Lower leg skin (tissue), 4 donors: ENCODE measurements around the gene SLC9A7. TPM values are rescaled to one million over a fixed set of nuclear protein-coding genes. Genes with fewer than 3 reads are reported as not detected.

Experiments used
- DNase-seq, 2 donors: peaks; one replicate each; pipeline ENCODE4 v3.0.0-alpha.2; 2019; ENCODE audit warnings: low spot score in 2 of 2
- H3K4me3 ChIP-seq: fragments of 200-600 bp; sonication (generic); 2 replicates; pipeline ENCODE4 v1.5.1; 2017; ENCODE audit warnings: mild to moderate bottlenecking, low read depth; ENCODE audit not compliant: poor library complexity, severe bottlenecking
- POLR2A ChIP-seq, 2 donors: fragments of 450-650 bp; IDR thresholded peaks; one replicate each; pipeline ENCODE4 v1.6.1; 2016 to 2017; ENCODE audit warnings: antibody characterized with exemption in 2 of 2, mild to moderate bottlenecking in 1 of 2, moderate library complexity in 1 of 2
- WGBS, 2 donors: methylation state at CpG; one replicate each; pipeline ENCODE4 v1.1.5; 2018; 5-methylcytosine and 5-hydroxymethylcytosine counted together
- intact Hi-C: fragments of 100-400 bp; cut with DNase I; formaldehyde crosslinking; loops from one replicate; pipeline ENCODE4 v1.15.0; 2023; ENCODE audit warnings: low total_unique reads
- total RNA-seq, 4 donors: library from RNA; depleted of rRNA; stranded (reverse); fragments of >200 nt; gene quantifications; one replicate each; pipeline ENCODE4 v1.1.0, GENCODE V29; 2016
- TF ChIP-seq, protein P1 (sequence below), 3 donors: fragments of 450-650 bp; IDR thresholded peaks; one replicate each; pipeline ENCODE4 v1.5.1; 2016; ENCODE audit warnings: antibody characterized with exemption in 3 of 3, mild to moderate bottlenecking in 3 of 3, moderate library complexity in 2 of 3

Gene SLC9A7
- total RNA-seq, 4 donors from 2014 or later, result 3.6 to 10.0 (median 6.8) TPM

DNA sequence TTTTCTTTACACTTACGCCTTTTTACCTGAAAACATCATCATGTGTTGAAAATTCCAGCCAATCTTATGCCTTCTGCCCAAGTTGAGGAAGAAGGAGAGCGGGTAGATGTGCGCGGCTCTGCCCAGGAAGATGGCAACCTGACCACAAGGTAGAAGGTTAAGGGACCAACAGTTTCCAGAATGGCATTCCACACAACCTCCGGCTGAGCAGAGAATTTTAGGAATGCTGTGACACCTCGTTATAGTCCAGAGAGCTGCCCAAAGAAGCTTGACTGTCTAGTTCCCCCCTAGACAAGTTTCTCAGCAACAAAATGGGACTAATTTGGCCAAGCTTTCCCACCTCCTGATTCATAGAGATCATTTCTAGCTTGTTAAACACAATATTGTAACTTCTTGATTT lies 110.3 kb downstream of the SLC9A7 start:
- intact Hi-C loops, result no loop called here
- WGBS, 2 donors, result 81 to 82% methylated on average over 6 of the region's 6 CpGs
- DNase-seq, result no peak
- H3K4me3 ChIP-seq, result no peak overlapping the region
- TF ChIP-seq POLR2A (IDR thresholded peaks at IDR 0.05), result no peak
- TF ChIP-seq, protein P1, sequence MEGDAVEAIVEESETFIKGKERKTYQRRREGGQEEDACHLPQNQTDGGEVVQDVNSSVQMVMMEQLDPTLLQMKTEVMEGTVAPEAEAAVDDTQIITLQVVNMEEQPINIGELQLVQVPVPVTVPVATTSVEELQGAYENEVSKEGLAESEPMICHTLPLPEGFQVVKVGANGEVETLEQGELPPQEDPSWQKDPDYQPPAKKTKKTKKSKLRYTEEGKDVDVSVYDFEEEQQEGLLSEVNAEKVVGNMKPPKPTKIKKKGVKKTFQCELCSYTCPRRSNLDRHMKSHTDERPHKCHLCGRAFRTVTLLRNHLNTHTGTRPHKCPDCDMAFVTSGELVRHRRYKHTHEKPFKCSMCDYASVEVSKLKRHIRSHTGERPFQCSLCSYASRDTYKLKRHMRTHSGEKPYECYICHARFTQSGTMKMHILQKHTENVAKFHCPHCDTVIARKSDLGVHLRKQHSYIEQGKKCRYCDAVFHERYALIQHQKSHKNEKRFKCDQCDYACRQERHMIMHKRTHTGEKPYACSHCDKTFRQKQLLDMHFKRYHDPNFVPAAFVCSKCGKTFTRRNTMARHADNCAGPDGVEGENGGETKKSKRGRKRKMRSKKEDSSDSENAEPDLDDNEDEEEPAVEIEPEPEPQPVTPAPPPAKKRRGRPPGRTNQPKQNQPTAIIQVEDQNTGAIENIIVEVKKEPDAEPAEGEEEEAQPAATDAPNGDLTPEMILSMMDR (IDR thresholded peaks at IDR 0.05), result no peak

DNA sequence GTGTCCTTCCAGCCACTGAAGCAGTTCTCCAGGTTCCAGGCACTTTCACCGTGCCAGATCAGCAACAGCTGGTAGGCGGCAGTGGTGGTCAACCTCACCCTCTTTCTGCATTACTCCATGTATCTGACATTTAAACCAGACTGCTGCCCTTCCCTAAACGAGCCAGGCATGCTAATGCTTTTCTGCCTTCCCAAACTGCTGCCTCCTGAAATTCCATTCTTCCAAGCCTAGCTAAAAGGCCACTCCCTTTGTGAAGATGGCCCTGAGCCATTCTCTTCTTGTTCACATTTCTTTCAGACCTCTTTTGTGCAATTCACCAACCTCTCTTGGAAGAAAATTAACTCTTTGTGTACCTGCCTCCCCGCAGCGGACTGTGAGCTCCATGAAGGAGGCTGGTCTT lies 111.7 kb downstream of the SLC9A7 start:
- intact Hi-C loops, result no loop called here
- no peak for TF ChIP-seq POLR2A (IDR thresholded peaks at IDR 0.05)
- TF ChIP-seq, protein P1 (IDR thresholded peaks at IDR 0.05), result no peak
- H3K4me3 ChIP-seq, result no peak overlapping the region
- no peak for DNase-seq
- 59 to 67% methylated on average over 3 to 5 of the region's 5 CpGs for WGBS, 2 donors

- DNase-seq, result no peak
- WGBS, 2 donors, result 58 to 72% methylated on average over 4 of the region's 4 CpGs
- TF ChIP-seq POLR2A (IDR thresholded peaks at IDR 0.05), result no peak
- TF ChIP-seq, protein P1 (IDR thresholded peaks at IDR 0.05), result no peak
- intact Hi-C loops, result no loop called here
- H3K4me3 ChIP-seq, result no peak overlapping the region
Measured at GRCh38 chrX:46645614-46646013, 113.3 kb downstream of the SLC9A7 start.

GRCh38 chrX:46643636-46644035 lies 115.3 kb downstream of the SLC9A7 start:
- no peak for TF ChIP-seq POLR2A (IDR thresholded peaks at IDR 0.05)
- TF ChIP-seq, protein P1 (IDR thresholded peaks at IDR 0.05), result no peak
- no peak overlapping the region for H3K4me3 ChIP-seq
- DNase-seq, result no peak
- intact Hi-C loops, result no loop called here
- 63 to 79% methylated on average over 3 of the region's 3 CpGs for WGBS, 2 donors

DNA sequence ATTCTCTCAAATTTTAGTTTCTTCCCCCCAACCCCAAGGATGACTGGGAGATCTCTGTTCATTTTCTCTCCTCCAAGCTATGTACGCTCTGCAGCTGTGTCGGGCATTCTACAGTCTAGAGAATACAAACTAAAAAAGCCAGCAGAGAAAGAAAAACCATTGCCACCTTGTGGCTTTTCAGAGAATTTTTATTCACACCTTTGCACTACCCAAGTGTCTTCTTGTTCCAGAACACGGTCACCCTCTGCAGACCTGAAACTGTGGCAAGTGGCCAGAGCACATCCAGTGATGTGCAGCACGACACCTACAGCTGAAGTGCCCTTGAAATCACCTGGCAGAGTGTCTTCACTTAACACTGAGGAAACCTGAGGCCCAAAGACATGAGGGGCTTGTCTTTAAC lies 116.8 kb downstream of the SLC9A7 start:
- intact Hi-C loops, result no loop called here
- no peak for DNase-seq
- 36 to 44% methylated on average over 4 of the region's 4 CpGs for WGBS, 2 donors
- no peak for TF ChIP-seq POLR2A (IDR thresholded peaks at IDR 0.05)
- TF ChIP-seq, protein P1 (IDR thresholded peaks at IDR 0.05), result no peak
- H3K4me3 ChIP-seq, result no peak overlapping the region

- no peak for DNase-seq
- WGBS, 2 donors, result 20 to 45% methylated on average over 2 of the region's 2 CpGs
- no peak overlapping the region for H3K4me3 ChIP-seq
- intact Hi-C loops, result no loop called here
- TF ChIP-seq POLR2A (IDR thresholded peaks at IDR 0.05), result no peak
- TF ChIP-seq, protein P1 (IDR thresholded peaks at IDR 0.05), result no peak
Measured at GRCh38 chrX:46637938-46638337, 121.0 kb downstream of the SLC9A7 start.
